SIG-M5 (cell line): ENCODE results near the gene STUB1.
"Not testable (repeated sequence)": the region's sequence is repeated elsewhere in the genome, so short reads cannot be mapped to it uniquely, and the experiment has no call there.

Source experiments
- DNase-seq: peaks from one replicate; lab custom pipeline; 2025; lab: John Stamatoyannopoulos, UW

The STUB1 gene

DNA sequence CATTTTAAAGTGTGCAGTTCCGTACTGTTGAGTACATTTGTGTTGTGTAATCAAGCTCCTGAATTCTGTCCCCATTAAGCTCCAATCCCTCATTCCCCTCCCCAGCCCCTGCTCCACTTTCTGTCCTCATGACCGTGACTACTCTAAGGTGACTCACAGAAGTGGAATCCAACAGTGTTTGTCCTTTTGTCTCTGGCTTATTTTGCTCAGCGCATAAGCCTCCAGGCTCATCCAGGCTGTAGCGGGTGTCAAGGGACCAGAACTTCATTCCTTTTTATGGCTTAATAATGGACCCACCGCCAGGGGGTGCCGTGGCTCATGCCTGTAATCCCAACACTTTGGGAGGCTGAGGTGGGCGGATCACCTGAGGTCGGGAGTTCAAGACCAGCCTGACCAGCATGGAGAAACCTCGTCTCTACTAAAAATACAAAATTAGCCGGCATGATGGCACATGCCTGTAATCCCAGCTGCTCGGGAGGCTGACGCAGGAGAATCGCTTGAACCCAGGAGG, 32.6 kb downstream of the STUB1 start:
- DNase-seq, result not testable (repeated sequence)

DNA sequence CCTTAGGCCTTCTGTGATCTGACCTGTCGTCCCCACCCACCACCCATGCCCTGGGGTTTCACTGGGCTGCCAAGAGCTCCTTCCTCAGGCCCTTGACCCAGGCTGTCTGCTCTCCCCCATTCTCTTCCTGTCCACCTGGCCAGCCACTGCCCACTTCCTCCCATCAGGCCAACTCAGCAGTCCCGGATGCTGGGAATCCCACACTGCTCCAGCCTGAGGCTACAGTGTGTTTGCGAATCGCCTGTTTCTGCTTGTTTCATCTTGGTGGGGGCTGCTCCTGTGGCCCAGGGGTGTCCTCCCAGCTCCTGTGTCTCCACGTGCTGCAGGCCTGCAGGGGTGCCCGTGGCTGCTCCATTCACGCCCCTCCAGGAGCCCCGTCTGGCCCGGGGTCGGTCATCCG, 33.9 kb downstream of the STUB1 start:
- no peak for DNase-seq

DNA sequence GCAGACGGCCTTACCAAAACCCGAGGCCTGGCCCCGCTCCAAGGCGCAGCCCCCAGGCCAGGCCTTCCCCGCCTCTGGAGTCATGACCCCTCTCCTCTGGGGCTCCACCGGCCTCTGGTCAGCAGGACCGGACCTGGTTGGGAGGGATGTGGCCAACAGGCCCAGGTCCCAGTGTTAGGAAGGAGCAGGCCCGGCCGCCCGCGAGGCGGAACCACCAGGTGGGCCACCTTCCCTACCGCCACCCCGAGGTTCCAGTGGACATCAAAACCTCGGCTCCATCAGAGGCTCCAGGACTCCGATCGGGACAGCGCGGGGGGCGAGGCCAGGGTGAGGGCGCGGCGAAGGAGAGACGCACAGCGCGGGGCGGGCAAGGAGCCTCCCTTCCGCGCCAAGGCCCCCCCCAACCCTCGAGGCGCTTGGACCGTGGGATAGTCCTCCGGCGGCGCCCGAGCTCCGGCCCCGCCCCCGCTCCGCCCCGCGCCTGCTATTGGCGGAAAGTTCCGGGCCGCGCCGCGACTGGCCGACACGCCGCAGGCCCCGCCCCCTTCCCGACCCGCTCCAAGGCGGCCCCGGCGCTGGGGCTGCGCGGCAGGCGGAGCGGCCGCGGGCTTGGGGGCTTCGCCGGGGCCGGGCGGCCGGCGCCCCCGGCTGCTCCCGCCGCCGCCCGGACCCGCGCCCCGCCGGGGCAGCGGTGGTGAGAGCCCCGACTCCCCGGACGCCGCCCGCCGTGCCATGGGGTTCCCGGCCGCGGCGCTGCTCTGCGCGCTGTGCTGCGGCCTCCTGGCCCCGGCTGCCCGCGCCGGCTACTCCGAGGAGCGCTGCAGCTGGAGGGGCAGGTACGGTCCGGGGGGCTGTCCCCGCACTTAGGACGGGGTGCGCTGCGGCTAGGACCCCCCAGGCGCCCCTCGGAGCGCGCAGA, 34.6 kb downstream of the STUB1 start, which contains the start of gene METRN:
Gene METRN (plus strand): TSS at position 561 of the 919 bp plus-strand sequence. CDS start 172 bp downstream, at position 733.
- no peak for DNase-seq

DNA sequence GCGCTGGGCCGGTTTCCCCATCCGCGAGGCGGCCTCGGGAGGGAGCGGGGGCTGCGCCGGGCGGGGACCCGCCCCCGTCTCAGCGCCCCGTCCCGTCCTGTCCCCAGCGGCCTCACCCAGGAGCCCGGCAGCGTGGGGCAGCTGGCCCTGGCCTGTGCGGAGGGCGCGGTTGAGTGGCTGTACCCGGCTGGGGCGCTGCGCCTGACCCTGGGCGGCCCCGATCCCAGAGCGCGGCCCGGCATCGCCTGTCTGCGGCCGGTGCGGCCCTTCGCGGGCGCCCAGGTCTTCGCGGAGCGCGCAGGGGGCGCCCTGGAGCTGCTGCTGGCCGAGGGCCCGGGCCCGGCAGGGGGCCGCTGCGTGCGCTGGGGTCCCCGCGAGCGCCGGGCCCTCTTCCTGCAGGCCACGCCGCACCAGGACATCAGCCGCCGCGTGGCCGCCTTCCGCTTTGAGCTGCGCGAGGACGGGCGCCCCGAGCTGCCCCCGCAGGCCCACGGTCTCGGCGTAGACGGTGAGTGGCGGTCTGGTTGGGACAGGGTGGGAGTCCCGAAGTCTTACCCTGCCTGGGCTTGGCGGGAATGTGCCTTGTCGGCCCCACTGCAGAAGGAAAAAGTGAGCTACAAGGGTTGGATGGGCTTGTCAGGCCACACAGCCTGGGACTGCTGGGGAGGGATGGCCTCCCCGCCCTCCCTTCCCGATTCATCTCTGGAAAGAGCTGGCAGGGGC, 35.4 kb downstream of the STUB1 start:
- no peak for DNase-seq

DNA sequence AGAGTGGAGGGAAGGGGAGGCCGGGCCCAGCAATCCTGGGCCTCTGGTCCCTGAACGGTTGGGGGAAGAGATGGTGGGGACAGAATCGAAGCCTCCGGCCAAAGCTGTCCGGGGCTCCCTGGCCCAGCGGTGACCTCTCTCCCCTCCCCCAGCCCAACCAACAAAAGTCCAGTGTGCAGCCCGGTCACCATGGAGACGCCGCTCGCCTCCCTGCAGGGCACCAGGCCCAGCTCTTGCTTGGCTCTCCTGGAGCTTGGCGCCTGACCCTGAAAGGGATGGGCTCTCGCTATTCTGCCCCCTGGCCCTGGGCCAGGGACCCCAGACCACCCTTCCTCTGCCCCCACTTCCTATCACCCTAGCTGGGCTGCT, 36.0 kb downstream of the STUB1 start:
- no peak for DNase-seq

DNA sequence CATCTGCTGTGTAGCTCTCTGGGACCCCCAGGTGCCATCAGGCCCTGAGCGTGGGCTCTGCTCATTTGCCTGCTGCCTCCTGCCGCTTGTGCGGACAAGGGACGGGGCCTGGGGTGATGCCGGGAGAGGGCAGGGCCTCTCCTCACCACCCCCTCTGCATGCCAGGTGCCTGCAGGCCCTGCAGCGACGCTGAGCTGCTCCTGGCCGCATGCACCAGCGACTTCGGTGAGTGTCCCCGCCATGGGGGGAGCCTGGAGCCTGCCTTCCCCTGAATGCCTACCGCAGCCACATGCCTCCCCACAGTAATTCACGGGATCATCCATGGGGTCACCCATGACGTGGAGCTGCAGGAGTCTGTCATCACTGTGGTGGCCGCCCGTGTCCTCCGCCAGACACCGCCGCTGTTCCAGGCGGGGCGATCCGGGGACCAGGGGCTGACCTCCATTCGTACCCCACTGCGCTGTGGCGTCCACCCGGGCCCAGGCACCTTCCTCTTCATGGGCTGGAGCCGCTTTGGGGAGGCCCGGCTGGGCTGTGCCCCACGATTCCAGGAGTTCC, 36.6 kb downstream of the STUB1 start:
- DNase-seq, result no peak

DNA sequence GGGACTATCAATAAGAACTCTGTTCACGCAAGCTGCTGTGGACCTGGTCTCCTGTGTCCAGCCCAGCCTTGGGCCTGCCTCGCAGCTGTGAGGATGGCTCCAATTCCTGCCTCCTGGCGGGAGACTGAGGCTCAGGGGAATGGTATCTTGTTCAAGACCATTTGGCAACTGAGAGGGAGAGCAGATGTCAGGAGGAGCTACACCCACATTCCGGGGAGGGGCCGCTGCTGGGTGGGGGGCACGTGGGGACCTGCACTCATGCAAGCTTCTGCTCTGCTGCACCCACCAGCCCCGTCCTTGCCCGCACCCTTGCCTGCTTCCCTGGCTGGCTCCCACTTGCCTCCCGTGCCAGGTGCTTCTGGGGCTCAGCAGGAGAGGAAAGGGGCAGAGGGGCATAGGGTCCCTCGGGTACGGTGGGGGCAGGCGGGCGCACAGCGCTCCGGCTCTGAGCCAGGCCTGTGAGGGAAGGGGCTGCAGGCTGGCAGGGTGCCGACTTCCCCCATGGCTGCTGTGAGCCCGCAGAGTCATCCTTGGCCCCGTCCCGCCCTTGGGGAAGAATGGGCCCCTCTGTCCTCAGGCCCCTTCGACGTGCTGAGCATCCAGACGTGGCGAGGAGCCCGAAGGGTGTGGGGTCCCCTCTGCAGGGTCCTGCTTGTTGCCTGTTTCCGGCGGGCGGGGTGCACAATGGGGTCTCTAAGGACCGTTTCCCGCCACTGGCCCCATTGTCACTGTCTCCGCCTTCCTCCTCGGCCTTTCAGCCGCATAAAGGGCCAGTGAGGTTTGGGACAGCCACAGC, 37.4 kb downstream of the STUB1 start:
- DNase-seq, result no peak

DNA sequence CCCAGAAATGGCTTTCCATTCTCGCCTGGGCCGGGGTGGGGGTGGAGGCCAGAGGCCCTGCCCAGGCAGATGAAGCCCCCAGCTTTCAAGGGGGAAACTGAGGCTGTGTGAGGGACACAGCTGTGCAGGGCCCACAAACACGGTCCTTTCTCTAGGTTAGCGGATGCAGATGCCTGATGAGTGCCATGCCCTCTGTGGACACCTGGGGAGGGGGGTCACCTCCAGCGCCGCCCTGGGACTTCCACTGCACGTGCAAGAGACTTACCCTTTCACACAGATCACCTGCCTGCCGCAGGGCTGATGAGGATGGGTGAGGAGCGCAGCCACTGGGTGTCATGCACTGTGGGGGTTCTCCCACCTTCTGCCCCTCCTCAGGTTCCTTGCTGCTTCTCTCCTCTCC, 38.2 kb downstream of the STUB1 start:
- DNase-seq, result no peak

DNA sequence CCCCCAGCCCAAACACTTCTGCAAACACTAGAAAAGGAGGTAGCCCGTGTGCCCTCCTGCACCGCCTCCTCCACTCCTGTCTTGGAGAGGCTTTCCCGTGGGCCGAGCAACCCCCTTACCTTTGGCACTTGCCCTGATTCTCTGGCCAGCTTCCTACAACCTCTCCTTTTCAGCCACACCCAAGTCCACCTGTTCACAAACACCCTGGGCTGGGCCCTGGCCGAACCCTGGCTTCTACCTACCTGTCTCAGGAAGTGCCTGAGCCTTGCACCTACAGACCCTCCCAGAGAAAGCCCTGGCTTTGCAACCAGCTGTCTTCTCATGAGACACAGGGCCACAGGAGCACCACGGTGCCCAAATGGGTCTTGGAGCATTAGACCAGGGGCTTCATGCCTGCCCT, 38.7 kb downstream of the STUB1 start:
- no peak for DNase-seq

DNA sequence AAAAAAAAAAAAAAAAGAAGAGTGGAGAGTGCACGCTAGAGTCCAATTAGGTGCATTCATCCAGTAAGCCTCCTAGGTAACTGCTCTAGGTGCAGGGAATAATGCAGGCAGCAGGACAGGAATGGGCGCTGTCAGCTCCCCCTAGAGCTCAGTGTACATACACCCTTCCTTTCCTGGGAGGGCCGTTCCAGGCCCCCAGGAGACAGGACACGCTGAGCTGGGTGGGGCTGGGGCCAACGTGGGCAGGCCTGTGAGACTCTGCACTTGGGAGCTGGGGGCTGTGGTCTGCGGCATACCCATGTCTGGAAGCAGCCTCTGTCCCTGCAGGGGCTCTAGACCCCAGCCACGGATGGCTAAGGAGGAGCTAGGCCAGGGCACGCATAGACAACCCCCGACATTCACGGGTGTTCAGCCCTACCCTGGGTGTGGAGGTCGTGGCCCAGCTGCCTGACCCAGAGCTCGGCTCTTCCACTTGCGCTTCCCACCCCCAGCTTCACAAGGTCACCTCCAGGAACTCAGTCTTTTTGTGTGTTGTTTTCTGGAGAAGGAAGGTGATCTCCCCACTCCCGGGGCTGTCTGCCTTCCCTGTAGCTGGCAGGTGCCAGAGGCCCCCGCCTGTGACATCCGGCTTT, 39.7 kb downstream of the STUB1 start:
- no peak for DNase-seq

DNA sequence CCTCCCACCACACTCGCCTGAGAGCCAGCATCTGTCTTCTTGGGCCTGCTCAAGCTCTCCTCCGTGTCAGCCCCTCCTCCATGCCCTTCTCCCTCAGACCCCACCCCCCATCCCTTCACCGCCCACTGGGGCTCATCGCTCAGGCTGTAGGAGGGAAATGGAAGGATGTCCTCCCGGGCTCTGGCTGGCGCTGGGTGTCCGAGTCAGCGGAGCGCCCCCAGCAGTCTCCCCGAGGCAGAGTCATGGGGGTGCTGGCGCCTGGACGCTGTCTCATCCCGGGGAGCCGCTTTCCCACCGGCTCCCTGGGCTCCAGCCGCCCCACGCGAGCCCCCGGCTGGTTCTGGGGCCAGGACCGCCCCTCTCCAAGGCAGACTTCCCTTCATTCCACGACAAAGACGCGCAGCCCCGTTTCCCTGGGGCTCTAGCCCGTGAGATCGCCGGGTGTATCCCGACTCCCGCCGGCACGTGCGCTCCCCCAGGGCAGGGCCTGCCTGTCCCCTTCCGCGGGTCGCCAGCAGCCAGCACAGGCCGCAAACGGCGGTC, 40.3 kb downstream of the STUB1 start:
- DNase-seq, result no peak

DNA sequence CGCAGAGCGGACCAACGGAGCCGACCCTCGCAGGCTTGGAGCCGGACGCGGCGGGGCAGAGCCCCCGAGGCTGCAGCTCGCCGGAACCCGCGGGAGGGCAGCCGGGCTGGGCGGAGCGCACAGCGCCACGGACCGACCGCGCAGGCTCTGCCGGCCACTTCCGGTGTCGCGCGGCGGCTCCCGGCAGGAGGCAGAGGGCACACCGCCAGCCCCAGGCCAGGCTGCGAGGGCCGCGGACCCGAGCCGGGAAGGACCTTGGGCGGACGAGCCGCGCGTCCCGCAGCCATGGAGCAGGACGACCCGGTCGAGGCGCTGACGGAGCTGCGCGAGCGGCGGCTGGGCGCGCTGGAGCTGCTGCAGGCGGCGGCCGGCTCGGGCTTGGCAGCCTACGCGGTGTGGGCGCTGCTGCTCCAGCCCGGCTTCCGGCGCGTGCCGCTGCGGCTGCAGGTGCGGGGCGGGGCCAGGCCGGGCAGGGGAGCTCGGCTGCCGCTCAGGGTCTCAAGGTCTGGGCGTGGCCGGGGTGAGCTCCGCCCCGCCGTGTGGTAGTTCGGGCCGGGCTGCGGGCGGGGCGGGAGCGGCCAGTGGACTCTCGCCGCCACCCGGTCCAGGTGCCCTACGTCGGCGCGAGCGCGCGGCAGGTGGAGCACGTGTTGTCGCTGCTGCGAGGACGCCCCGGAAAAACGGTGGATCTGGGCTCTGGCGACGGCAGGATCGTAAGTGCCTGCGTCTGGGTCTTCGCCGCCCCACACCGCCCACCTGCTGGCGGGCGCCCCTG, 41.0 kb downstream of the STUB1 start, which contains the start of gene ANTKMT:
Gene ANTKMT (plus strand): TSS at position 157 of the 775 bp plus-strand sequence. CDS start 129 bp downstream, at position 286.
- DNase-seq, result no peak

DNA sequence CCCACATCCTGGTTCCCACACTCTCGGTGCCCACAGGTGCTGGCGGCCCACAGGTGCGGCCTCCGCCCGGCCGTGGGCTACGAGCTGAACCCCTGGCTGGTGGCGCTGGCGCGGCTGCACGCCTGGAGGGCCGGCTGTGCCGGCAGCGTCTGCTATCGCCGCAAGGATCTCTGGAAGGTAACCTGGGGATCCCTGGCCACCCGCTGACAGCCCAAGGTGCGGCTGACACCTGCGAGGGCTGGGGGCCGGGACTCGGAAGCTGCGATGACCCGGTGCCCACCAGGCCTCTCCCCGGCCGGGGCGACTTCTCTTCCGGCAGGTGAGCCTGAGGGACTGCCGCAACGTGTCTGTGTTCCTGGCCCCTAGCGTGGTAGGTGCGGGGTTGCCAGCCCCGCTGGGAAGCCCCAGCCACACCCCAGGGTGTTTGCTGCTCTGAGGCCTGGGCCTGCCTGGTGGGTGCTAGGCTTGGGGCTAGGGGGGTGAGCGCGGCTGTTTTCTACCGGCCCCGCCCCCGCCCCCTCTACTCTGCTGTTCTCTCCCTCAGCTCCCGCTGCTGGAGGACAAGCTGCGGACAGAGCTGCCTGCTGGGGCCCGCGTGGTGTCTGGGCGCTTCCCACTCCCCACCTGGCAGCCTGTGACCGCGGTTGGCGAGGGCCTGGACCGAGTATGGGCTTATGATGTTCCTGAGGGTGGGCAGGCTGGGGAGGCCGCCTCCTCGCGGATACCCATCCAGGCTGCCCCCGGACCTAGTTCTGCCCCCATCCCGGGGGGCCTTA, 41.7 kb downstream of the STUB1 start:
- DNase-seq, result no peak

DNA sequence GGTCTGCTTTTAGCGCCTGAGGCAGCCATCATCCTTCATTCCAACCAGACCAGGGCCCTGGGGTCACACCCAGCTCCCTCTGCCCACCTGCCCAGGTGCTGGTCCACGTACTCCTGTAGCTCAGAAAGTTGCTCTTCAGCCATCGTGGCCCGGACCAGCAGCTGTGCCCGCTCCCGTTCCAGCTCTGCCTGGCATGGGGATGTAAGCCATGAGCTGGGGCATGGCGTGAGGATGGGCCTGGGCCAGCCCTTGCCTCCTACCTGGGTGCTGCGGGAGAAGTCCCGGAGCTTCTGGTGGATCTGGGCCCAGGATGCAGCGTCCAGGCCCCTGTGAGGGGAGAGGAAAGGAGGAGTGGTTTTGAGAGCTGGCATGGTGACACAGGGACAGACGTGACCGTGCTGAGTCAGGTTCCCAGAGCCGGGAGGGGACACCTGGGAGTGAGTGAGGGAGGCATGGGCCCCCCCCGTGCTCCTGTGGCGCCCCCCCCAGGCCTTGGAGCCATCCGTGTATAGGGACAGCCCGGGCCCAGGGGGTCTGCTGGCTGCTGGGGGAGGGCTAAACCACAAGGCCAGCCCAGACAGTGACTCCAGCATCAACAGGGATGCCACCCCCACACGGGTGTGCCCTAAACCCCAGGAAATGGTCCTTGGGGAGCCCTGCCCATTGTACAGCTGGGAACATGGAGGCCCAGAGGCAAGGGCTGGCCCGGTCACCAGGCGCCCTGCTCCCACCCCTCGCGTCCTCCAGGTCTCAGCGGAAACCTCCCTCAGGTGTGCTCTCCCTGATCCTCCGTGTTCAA, 42.8 kb downstream of the STUB1 start:
- no peak for DNase-seq

DNA sequence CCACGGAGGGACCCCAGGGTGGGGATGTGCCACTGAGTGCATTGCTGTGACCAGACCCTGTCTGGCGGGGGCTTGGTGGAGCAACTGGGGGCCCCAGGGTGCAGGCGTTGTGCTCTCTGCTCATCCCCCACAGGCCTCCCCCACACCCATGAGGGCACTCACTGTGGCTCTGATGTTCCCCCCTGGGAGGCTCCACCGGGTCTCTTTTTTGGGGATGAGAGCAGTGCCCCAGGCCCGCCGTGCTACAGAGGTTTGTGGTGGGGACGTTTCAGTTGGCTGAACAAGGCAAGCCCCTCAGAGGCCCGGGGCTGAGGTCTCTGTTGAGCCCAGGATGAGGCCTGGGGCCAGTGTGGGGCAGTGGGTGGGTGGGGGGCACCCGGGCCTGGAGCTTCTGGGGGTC, 43.5 kb downstream of the STUB1 start:
- no peak for DNase-seq

DNA sequence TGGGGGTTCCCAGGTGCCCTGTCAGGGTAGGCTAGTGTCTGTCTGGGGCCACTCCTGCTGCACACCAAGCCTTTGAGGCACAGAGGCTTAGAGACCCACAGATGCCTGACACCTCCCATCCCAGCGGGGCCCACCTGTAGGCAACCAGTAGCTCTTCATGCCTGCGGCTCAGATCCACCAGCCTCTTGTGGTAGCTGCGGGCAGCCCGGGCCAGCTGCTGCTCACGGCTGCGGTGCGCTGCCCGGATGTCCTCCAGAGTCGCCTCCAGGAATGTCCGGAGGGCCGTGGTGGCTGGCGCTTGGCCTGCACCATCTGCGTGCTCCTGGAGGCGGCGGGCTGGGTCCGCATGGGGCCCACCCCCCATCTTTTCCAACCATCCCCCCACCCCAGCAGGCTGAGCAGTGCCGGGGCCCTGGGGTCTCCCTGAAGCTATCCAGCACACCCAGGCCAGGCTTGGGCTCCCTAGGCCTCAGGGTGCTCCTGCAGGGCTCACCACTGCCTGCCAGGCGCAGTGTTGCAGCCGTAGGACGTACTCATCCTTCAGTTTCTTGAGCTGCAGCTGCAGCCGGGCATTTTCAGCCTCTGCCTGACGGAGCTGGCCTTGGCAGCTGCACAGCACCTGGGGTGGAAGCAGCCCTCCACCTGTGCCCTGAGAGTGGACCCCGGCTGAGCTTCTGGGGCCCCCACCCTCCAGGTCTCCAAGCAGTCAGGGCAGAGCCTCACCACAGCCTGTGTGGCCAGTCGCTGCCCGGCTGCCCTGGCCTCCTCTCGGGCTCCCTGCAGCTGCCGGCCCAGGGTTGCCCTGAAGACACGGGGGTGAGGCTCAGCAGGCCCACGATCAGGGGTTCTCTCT, 44.2 kb downstream of the STUB1 start:
- no peak for DNase-seq

DNA sequence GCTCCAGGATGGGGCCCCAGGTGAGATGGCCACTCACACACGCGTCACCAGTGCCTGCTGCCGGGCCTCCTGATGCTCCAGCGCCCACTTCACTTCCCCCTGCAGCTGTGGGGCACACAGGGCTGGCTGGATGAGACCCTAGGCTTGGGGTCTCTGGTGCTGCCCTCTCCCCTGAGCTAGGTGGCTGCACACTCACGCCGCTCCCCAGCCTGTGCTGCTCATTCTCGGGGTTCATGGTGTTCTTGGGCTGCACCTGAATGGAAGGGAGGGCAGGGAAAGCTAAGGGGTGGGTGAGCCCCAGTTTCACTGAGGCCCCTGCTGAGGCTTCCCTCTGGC, 44.8 kb downstream of the STUB1 start:
- DNase-seq, result no peak
